GM21367 (cell line): ENCODE data around the gene SERPING1.

Source experiments
- ATAC-seq: cut with Tn5 transposase; IDR thresholded peaks from one replicate; pipeline ENCODE4 v1.9.1; 2021; ENCODE audit not compliant: unreplicated experiment

SERPING1 gene

GRCh38 chr11:57638005-57638781, 40.7 kb downstream of the SERPING1 start:
- ATAC-seq = no peak

GRCh38 chr11:57638811-57639320, 41.4 kb downstream of the SERPING1 start:
- no peak for ATAC-seq

- no peak for ATAC-seq
Observed at GRCh38 chr11:57639321-57640067, 42.0 kb downstream of the SERPING1 start.

GRCh38 chr11:57640068-57640800, 42.7 kb downstream of the SERPING1 start:
- no peak for ATAC-seq

GRCh38 chr11:57641011-57641807, 43.7 kb downstream of the SERPING1 start:
- no peak for ATAC-seq

- no peak for ATAC-seq
Observed at GRCh38 chr11:57643802-57644201, 46.3 kb downstream of the SERPING1 start.

GRCh38 chr11:57644748-57645688, 47.5 kb downstream of the SERPING1 start:
- ATAC-seq = peak; percentile 48

- ATAC-seq = no peak
Observed at GRCh38 chr11:57645689-57646085, 48.2 kb downstream of the SERPING1 start.

GRCh38 chr11:57646194-57646798, 48.8 kb downstream of the SERPING1 start:
- ATAC-seq = no peak

- ATAC-seq = no peak
Observed at GRCh38 chr11:57646799-57647303, 49.4 kb downstream of the SERPING1 start.

- ATAC-seq = no peak
Observed at GRCh38 chr11:57647372-57647771, 49.9 kb downstream of the SERPING1 start.

GRCh38 chr11:57647960-57648800, 50.7 kb downstream of the SERPING1 start:
- ATAC-seq = no peak

- ATAC-seq = no peak
Observed at GRCh38 chr11:57648801-57649735, 51.6 kb downstream of the SERPING1 start.

- no peak for ATAC-seq
Observed at GRCh38 chr11:57649826-57650738, 52.6 kb downstream of the SERPING1 start, which contains the start of gene YPEL4. TSS of gene YPEL4 (minus strand) at chr11:57649912. CDS start at chr11:57647107, 2,805 bp downstream.

- ATAC-seq = no peak
Observed at GRCh38 chr11:57650739-57651090, 53.2 kb downstream of the SERPING1 start.

GRCh38 chr11:57651408-57651807, 53.9 kb downstream of the SERPING1 start:
- no peak for ATAC-seq
